ENCODE data around the gene ANGPTL4. TPM values are rescaled to one million over a fixed set of nuclear protein-coding genes. Genes with fewer than 3 reads are reported as not detected.

Gene ANGPTL4
- total and polyA plus RNA-seq, 2 of the 13 experiments (the other 11 are each of a cell fraction or from before 2014, with no cell fraction given): 0.80 to 21.7 TPM

- TF ChIP-seq RERE (CRISPR knock-in tag; IDR thresholded peaks at IDR 0.05; ENCODE audit: low read depth): no peak
- TF ChIP-seq ZFY (CRISPR knock-in tag; IDR thresholded peaks at IDR 0.05): no peak
- no peak for TF ChIP-seq TSC22D2 (CRISPR knock-in tag; IDR thresholded peaks at IDR 0.05; ENCODE audit: borderline replicate concordance)
- TF ChIP-seq ZNF326 (CRISPR knock-in tag; IDR thresholded peaks at IDR 0.05; ENCODE audit: borderline replicate concordance): no peak
- no peak for TF ChIP-seq ZFP1 (CRISPR knock-in tag; IDR thresholded peaks at IDR 0.05)
- TF ChIP-seq IRX3 (CRISPR knock-in tag; IDR thresholded peaks at IDR 0.05; ENCODE audit: borderline replicate concordance, low read depth): no peak
- TF ChIP-seq HDAC6 (IDR thresholded peaks at IDR 0.05; ENCODE audit: low read depth, low read length): no peak
- TF ChIP-seq CEBPG (CRISPR knock-in tag; IDR thresholded peaks at IDR 0.05): no peak
- TF ChIP-seq HIVEP1 (CRISPR knock-in tag; IDR thresholded peaks at IDR 0.05): no peak
- peak; percentile 61; the same call in 1 of the 2 replicates for TF ChIP-seq HDAC2 (CRISPR knock-in tag; IDR thresholded peaks at IDR 0.05)
- no peak for TF ChIP-seq RFXANK (CRISPR knock-in tag; IDR thresholded peaks at IDR 0.05)
- no peak for TF ChIP-seq DNMT1 (CRISPR knock-in tag; IDR thresholded peaks at IDR 0.05)
- peak; percentile 54; the same call in 1 of the 2 replicates for TF ChIP-seq POLR2AphosphoS5 (IDR thresholded peaks at IDR 0.05; ENCODE audit: low read depth, low read length)
- no peak for TF ChIP-seq ATF6 (CRISPR knock-in tag; conservative IDR thresholded peaks at IDR 0.05)
- no peak for TF ChIP-seq SMAD9 (CRISPR knock-in tag; IDR thresholded peaks at IDR 0.05)
- no peak for TF ChIP-seq ZNF672 (CRISPR knock-in tag; IDR thresholded peaks at IDR 0.05)
- TF ChIP-seq MEIS2 (CRISPR knock-in tag; IDR thresholded peaks at IDR 0.05): peak; percentile 66; the same call in 1 of the 2 replicates
- TF ChIP-seq, protein P1, sequence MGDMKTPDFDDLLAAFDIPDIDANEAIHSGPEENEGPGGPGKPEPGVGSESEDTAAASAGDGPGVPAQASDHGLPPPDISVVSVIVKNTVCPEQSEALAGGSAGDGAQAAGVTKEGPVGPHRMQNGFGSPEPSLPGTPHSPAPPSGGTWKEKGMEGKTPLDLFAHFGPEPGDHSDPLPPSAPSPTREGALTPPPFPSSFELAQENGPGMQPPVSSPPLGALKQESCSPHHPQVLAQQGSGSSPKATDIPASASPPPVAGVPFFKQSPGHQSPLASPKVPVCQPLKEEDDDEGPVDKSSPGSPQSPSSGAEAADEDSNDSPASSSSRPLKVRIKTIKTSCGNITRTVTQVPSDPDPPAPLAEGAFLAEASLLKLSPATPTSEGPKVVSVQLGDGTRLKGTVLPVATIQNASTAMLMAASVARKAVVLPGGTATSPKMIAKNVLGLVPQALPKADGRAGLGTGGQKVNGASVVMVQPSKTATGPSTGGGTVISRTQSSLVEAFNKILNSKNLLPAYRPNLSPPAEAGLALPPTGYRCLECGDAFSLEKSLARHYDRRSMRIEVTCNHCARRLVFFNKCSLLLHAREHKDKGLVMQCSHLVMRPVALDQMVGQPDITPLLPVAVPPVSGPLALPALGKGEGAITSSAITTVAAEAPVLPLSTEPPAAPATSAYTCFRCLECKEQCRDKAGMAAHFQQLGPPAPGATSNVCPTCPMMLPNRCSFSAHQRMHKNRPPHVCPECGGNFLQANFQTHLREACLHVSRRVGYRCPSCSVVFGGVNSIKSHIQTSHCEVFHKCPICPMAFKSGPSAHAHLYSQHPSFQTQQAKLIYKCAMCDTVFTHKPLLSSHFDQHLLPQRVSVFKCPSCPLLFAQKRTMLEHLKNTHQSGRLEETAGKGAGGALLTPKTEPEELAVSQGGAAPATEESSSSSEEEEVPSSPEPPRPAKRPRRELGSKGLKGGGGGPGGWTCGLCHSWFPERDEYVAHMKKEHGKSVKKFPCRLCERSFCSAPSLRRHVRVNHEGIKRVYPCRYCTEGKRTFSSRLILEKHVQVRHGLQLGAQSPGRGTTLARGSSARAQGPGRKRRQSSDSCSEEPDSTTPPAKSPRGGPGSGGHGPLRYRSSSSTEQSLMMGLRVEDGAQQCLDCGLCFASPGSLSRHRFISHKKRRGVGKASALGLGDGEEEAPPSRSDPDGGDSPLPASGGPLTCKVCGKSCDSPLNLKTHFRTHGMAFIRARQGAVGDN (CRISPR knock-in tag; IDR thresholded peaks at IDR 0.05): peak; percentile 94
- TF ChIP-seq SALL2 (CRISPR knock-in tag; IDR thresholded peaks at IDR 0.05): no peak
These were observed 1.8 kb upstream of the ANGPTL4 start (continued) for GRCh38 chr19:8361921-8362793.
